HG03460 (cell line): ENCODE data around the gene RHOB.

Experiments
- ATAC-seq: cut with Tn5 transposase; IDR thresholded peaks from one replicate; pipeline ENCODE4 v1.9.1; 2021; ENCODE audit not compliant: unreplicated experiment

RHOB gene

GRCh38 chr2:20436716-20437470 is 10.0 kb upstream of the RHOB start:
- no peak for ATAC-seq

- no peak for ATAC-seq
Observed at GRCh38 chr2:20438334-20439192, 8.3 kb upstream of the RHOB start.

DNA sequence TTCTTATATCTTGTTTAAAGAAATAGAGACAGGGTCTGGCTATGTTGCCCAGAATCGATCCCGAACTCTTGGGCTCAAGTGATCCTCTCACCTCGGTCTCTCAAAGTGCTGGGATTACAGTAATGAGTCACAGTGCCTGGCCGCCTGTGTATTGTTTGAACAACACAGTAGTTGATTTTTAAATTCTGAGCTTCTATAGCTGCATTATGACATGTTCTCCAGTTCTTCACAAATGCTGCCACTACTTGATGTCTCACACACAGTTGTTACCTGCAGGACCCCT is 7.7 kb upstream of the RHOB start:
- ATAC-seq: no peak

DNA sequence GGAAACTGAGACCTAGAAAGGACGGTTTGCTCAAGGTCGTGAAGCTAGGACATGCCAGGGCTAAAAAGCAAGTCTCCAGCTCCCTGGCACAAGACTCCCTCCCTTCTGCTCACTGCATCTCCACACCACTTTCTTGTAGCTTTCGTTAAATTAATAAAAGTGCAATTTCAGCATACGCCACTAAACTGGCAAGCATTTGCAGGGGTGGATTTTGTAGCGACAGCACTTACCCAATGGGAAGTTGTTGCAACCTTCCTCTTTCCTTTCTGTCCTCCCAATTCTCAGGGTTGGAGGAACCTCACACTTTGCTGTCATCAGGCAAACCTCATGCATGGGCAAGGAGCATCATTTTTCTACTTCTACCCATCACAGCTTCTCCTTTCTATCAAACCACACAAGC is 7.4 kb upstream of the RHOB start:
- ATAC-seq: no peak

DNA sequence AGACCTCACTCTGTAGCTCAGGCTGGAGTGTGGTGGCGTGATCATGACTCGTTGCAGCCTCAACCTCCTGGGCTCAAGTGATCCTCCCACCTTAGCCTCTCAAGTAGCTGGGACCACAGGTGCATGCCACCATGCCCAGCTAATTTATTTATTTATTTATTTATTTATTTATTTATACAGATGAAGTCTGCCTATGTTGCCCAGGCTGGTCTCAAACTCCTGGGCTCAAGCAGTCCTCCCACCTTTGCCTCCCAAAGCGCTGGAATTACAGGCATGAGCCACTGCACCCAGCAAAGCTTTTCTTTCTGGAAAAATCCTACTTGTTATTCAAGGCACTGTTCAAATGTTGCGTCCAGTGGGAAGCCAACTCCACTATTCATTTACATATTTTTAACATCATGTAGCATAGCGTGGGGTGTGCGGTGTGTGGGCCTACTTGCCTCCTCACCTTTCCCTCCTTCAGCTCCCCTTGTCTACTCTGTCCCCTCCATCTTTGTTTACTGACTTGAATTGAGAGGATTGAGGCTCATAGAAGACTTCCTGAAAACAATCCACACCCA is 6.8 kb upstream of the RHOB start:
- no peak for ATAC-seq

GRCh38 chr2:20443276-20443920 is 3.5 kb upstream of the RHOB start:
- ATAC-seq: no peak

DNA sequence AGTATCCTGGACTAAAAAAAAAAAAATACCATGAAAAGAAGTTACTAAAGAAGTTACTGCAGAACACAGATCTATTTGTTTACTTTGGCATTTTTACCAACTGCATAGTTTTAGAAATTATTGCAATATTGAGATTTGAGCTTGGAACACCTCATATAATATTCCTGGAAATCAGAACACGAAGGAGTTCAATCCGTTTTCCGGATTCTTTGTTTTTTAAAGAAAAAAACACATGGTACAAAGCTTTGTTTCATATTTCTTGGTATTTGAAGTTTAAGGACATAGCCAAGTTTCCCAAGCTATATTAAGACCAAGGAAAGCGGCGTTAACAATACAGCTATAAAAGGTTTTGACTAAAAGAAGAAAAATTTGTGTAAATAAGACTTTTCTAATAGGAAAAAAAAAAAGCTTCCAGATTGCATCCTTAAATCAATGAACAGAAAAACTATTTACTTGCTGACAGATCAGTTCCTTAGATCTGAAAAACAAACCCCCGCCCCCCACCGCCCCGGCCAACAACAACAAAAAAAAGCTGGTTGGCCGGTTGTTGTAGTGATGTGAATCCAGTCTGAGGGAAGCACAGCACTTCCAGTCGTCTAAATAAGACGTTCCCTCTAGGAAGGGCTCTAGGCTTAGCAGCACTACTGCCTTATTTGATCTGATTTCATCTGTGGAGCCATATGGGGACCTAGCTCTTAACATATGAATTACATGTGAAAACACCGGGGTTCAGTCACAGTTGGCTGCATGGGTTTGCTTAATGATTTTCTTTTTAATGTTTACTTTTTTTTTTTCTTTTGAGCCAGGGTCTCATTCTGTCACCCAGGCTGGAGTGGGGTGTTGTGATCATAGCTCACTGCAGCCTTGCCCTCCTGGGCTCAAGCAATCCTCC is 2.5 kb upstream of the RHOB start:
- no peak for ATAC-seq

DNA sequence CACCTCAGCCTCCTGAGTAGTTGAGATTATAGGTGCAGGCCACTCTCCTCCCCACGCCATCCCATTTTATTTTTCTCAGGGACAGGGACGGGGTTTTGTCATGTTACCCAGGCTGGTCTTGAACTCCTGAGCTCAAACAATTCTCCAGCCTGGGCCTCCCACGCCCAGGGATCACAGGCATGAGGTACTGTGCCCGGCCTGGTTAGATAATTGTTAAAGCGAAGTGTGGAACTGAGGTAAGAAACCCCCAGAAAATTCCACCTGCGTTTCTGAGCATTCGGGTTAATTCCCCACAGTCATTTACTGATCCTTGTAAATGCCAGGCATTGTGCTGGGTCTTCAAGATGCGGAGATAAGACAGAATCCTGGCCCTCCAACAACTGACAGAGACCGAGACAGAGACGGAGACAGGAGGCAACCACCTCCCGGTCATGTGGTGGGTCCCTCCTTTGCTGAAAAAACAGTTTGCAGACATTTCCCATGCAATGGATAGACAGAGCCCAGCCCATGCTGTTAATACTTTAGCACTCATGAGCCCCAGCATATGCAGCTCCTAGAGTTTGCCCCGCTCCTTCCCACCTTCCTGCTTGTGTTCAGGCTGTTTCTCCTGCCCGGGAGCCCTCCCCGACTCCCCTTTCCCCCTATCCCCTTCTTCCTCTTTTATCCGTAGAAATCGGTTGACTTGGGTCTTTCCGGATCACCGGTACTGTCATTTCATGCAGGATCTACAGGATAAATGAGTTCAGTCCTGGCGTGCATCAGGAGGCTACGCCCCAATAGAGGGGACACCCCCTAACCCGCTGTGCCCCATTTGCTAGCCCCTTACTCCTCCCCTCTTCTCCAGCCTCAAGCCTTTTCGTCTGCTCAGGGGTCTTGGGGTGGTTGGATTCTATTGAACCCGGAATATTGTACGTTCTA is 1.6 kb upstream of the RHOB start:
- ATAC-seq: no peak

DNA sequence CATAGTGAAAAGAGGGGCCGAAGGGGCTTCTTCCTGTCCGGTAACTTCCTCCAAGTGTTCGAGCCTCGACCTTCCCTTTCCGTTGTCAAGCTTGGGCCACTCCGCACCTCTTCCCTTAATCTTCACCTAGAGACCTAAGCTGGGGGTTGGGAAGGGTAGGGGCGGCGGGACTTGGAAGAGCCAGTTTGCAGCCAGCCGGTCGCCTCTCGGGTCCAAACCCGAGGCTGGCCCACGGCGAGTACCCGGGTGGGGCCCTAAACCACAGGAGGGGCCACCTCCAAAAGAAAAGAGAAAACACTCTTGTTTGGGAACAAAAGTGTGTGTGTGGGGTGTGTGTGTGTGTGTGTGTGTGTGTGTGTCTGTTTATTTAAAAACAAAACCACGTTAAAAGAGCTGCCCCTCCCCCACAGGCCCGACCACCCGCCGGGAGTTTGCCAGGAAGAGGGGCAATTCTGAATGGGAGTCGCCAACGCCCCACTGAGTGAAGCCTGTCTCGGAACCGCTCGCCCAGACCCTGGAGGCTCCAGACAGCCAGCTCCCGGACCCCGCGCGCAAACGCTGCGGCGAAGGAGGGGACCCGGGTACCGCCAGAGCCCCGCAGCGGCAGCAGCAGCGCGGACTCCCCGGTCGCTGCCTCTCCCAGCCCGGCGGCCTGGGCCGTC is 488 bp upstream of the RHOB start:
- ATAC-seq: no peak

GRCh38 chr2:20447437-20448245 is 767 bp downstream of the RHOB start:
- ATAC-seq: peak; percentile 12

GRCh38 chr2:20448246-20448976 is 1.5 kb downstream of the RHOB start:
- no peak for ATAC-seq

- no peak for ATAC-seq
Observed at GRCh38 chr2:20448977-20449306, 2.1 kb downstream of the RHOB start.

DNA sequence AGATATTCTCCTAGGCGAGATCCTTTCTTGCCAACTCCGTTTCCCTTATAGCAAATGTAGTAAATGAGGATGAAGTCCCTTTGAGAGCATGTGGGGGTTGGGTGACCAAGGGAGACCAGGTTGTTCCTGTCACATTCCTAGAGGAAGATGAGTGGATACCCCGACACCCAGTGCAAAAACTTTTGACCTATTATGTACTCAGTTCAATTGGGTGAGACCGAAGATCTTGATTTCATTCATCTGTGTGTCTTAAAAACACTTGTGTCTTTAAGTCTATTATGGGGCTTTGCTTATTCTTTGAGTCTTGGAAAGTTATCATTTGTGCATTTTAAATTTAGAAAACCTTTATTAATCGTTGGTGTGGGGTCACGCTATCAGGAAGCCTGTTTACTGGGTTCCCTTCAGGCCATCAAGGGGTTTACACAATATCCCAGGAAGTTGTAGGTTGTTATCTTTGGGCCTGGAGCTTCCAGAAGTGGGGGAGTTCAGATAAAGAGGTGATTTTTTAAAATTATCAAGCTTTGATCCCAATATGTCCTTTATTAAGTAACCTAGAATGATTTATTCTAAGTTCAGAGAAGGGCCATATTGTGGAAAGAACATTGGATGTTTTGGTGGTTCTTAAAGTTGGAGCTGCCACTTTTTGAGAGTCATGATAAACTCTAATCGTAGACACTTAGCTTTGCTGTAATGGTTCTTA is 2.8 kb downstream of the RHOB start:
- no peak for ATAC-seq

- ATAC-seq: no peak
Observed at GRCh38 chr2:20450201-20450999, 3.5 kb downstream of the RHOB start.

DNA sequence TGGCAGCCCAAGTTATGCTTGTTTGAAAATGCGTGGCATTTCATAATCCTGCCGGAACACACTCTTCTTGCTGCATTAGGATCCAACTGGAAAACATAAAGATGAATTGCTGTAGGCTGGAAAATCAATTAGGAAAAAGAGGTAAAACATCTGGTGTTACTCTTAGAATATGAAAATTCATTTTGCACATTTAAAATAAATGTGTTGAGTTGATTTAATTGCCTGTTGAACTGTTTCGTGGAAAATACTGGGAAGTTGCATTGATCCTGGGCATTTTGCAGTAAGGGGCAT is 4.1 kb downstream of the RHOB start:
- no peak for ATAC-seq

GRCh38 chr2:20451341-20451740 is 4.5 kb downstream of the RHOB start:
- ATAC-seq: no peak
